HepG2 (cell line): ENCODE data around the gene MAN1A1. TPM values are rescaled to one million over a fixed set of nuclear protein-coding genes. Genes with fewer than 3 reads are reported as not detected.

Experiments
- ATRX ChIP-seq: sonication (generic); formaldehyde crosslinking; IDR thresholded peaks from 2 replicates; pipeline ENCODE4 v1.4.0; 2020; ENCODE audit warnings: missing genetic modification reagents, borderline replicate concordance
- CREBL2 ChIP-seq: sonication (generic); formaldehyde crosslinking; IDR thresholded peaks from 2 replicates; pipeline ENCODE4 v1.8.1; 2023; ENCODE audit warnings: missing genetic modification reagents, mild to moderate bottlenecking, borderline replicate concordance
- E2F1 ChIP-seq: sonication (generic); formaldehyde crosslinking; IDR thresholded peaks from 2 replicates; pipeline ENCODE4 v1.5.0; 2020; ENCODE audit warnings: missing genetic modification reagents
- FOXA1 ChIP-seq, 2 experiments: fragments of 450-650 bp in 1 of 2; sonication (generic) in 1 of 2; formaldehyde crosslinking in 1 of 2; IDR thresholded peaks; 2 replicates each; pipeline versions ENCODE4 v1.4.0 to v1.6.1; 2016 to 2020; ENCODE audit warnings: missing genetic modification reagents in 1 of 2
- FOXP1 ChIP-seq, 2 experiments: fragments of 450-650 bp in 1 of 2; IDR thresholded peaks; 2 replicates each; pipeline ENCODE4 v1.6.1; 2017 to 2018; ENCODE audit warnings: antibody characterized with exemption in 1 of 2
- HMG20B ChIP-seq: conservative IDR thresholded peaks from 2 replicates; pipeline ENCODE4 v1.6.1; 2016; ENCODE audit warnings: missing genetic modification reagents, missing compliant biosample characterization
- KMT2B ChIP-seq: IDR thresholded peaks from 2 replicates; pipeline ENCODE4 v1.6.1; 2016; ENCODE audit warnings: missing genetic modification reagents, missing compliant biosample characterization
- LCORL ChIP-seq, 2 experiments: fragments of 450-650 bp in 1 of 2; sonication (generic) in 1 of 2; formaldehyde crosslinking in 1 of 2; IDR thresholded peaks; 2 replicates each; pipeline versions ENCODE4 v1.5.0 to v1.6.1; 2017 to 2020; ENCODE audit warnings: antibody characterized with exemption in 1 of 2, missing genetic modification reagents in 1 of 2
- MED13 ChIP-seq: sonication (generic); formaldehyde crosslinking; IDR thresholded peaks from 2 replicates; pipeline ENCODE4 v1.5.0; 2020; ENCODE audit warnings: missing genetic modification reagents
- SP5 ChIP-seq: IDR thresholded peaks from 2 replicates; pipeline ENCODE4 v1.6.1; 2016; ENCODE audit warnings: low read depth, borderline replicate concordance
- ZFX ChIP-seq: sonication (generic); formaldehyde crosslinking; IDR thresholded peaks from 2 replicates; pipeline ENCODE4 v1.4.0; 2020; ENCODE audit warnings: mild to moderate bottlenecking, low read depth, missing genetic modification reagents, moderate library complexity
- ZNF224 ChIP-seq: sonication (generic); formaldehyde crosslinking; IDR thresholded peaks from 2 replicates; pipeline ENCODE4 v1.5.0; 2020; ENCODE audit warnings: mild to moderate bottlenecking, missing genetic modification reagents
- ZNF501 ChIP-seq: sonication (generic); formaldehyde crosslinking; IDR thresholded peaks from 2 replicates; pipeline ENCODE4 v1.5.1; 2020; ENCODE audit warnings: mild to moderate bottlenecking, moderate library complexity, missing genetic modification reagents
- ZNF792 ChIP-seq: IDR thresholded peaks from 2 replicates; pipeline ENCODE4 v1.6.1; 2016
- ZSCAN21 ChIP-seq: sonication (generic); formaldehyde crosslinking; IDR thresholded peaks from 2 replicates; pipeline ENCODE4 v1.8.0; 2022; ENCODE audit warnings: mild to moderate bottlenecking, missing genetic modification reagents, moderate library complexity, borderline replicate concordance
- ZZZ3 ChIP-seq: sonication (generic); formaldehyde crosslinking; IDR thresholded peaks from 2 replicates; pipeline ENCODE4 v1.4.0; 2020; ENCODE audit warnings: missing genetic modification reagents, mild to moderate bottlenecking, borderline replicate concordance
- polyA plus RNA-seq, 8 experiments: library from polyadenylated mRNA; depleted of rRNA in 3 of 8; stranded (reverse) in 7 of 8; unstranded in 1 of 8; fragments of >200 nt; fragmentation: Illumina TruSeq in 4 of 8; extraction: Trizol in 4 of 8; gene quantifications; 2 replicates each; pipeline versions ENCODE4 v1.2.1 to v1.2.3, GENCODE V29; 2011 to 2016; ENCODE audit warnings: low read depth in 4 of 8, missing spikeins in 1 of 8, mixed read lengths in 1 of 8; ENCODE audit not compliant: insufficient read depth in 1 of 8
- total RNA-seq, 5 experiments: library from RNA; depleted of rRNA; stranded (reverse); fragments of >200 nt; fragmentation: Illumina TruSeq; extraction: Trizol; gene quantifications; 2 replicates each; pipeline ENCODE4 v1.2.3, GENCODE V29; 2016; ENCODE audit warnings: low read depth in 1 of 5
- TF ChIP-seq, protein P1 (sequence below): sonication (generic); formaldehyde crosslinking; IDR thresholded peaks from one replicate; pipeline ENCODE4 v1.5.1; 2020; ENCODE audit warnings: mild to moderate bottlenecking, missing genetic modification reagents; ENCODE audit errors: not compliant biosample characterization
- TF ChIP-seq, protein P2 (sequence below): sonication (generic); formaldehyde crosslinking; IDR thresholded peaks from 2 replicates; pipeline ENCODE4 v1.5.1; 2020; ENCODE audit warnings: mild to moderate bottlenecking, missing genetic modification reagents, borderline replicate concordance

Gene MAN1A1
- total and polyA plus RNA-seq, 2 of the 13 experiments (the other 11 are each of a cell fraction or from before 2014, with no cell fraction given) = 156 to 236 TPM

- TF ChIP-seq ZSCAN21 (no peak), ZNF501 (CRISPR knock-in tag) (no peak; the same call in none of the 2 replicates), ZFX (peak; percentile 83), SP5 (CRISPR knock-in tag) (peak; percentile 23; the same call in 1 of the 2 replicates), ZNF224 (no peak), ZZZ3 (CRISPR knock-in tag) (no peak), FOXP1 (IDR thresholded peaks at IDR 0.05) (no peak), FOXP1 (CRISPR knock-in tag; IDR thresholded peaks at IDR 0.05) (no peak), E2F1 (peak; percentile 92), CREBL2 (CRISPR knock-in tag) (no peak), FOXA1 (IDR thresholded peaks at IDR 0.05) (no peak), FOXA1 (CRISPR knock-in tag; IDR thresholded peaks at IDR 0.05) (no peak), KMT2B (CRISPR knock-in tag) (no peak), HMG20B (CRISPR knock-in tag) (0 out of 2 replicates have a peak, but pooled peaks have one; percentile 10), ATRX (CRISPR knock-in tag) (no peak), ZNF792 (no peak), MED13 (CRISPR knock-in tag) (peak; percentile 25; the same call in 1 of the 2 replicates), LCORL (IDR thresholded peaks at IDR 0.05) (no peak), LCORL (CRISPR knock-in tag; IDR thresholded peaks at IDR 0.05) (no peak)
- TF ChIP-seq, protein P1, sequence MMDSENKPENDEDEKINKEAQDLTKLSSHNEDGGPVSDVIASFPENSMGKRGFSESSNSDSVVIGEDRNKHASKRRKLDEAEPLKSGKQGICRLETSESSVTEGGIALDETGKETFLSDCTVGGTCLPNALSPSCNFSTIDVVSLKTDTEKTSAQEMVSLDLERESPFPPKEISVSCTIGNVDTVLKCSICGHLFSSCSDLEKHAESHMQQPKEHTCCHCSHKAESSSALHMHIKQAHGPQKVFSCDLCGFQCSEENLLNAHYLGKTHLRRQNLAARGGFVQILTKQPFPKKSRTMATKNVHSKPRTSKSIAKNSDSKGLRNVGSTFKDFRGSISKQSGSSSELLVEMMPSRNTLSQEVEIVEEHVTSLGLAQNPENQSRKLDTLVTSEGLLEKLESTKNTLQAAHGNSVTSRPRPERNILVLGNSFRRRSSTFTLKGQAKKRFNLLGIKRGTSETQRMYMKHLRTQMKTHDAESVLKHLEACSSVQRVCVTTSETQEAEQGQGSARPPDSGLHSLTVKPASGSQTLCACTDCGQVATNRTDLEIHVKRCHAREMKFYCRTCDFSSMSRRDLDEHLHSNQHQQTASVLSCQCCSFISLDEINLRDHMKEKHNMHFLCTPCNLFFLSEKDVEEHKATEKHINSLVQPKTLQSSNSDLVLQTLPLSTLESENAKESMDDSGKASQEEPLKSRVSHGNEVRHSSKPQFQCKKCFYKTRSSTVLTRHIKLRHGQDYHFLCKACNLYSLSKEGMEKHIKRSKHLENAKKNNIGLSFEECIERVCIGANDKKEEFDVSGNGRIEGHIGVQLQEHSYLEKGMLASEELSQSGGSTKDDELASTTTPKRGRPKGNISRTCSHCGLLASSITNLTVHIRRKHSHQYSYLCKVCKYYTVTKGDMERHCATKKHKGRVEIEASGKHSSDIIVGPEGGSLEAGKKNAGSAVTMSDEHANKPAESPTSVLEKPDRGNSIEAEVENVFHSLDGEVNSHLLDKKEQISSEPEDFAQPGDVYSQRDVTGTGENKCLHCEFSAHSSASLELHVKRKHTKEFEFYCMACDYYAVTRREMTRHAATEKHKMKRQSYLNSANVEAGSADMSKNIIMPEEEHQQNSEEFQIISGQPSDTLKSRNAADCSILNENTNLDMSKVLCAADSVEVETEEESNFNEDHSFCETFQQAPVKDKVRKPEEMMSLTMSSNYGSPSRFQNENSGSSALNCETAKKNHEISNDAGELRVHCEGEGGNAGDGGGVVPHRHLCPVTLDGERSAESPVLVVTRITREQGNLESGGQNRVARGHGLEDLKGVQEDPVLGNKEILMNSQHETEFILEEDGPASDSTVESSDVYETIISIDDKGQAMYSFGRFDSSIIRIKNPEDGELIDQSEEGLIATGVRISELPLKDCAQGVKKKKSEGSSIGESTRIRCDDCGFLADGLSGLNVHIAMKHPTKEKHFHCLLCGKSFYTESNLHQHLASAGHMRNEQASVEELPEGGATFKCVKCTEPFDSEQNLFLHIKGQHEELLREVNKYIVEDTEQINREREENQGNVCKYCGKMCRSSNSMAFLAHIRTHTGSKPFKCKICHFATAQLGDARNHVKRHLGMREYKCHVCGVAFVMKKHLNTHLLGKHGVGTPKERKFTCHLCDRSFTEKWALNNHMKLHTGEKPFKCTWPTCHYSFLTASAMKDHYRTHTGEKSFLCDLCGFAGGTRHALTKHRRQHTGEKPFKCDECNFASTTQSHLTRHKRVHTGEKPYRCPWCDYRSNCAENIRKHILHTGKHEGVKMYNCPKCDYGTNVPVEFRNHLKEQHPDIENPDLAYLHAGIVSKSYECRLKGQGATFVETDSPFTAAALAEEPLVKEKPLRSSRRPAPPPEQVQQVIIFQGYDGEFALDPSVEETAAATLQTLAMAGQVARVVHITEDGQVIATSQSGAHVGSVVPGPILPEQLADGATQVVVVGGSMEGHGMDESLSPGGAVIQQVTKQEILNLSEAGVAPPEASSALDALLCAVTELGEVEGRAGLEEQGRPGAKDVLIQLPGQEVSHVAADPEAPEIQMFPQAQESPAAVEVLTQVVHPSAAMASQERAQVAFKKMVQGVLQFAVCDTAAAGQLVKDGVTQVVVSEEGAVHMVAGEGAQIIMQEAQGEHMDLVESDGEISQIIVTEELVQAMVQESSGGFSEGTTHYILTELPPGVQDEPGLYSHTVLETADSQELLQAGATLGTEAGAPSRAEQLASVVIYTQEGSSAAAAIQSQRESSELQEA (CRISPR knock-in tag) = peak; percentile 1
- TF ChIP-seq, protein P2, sequence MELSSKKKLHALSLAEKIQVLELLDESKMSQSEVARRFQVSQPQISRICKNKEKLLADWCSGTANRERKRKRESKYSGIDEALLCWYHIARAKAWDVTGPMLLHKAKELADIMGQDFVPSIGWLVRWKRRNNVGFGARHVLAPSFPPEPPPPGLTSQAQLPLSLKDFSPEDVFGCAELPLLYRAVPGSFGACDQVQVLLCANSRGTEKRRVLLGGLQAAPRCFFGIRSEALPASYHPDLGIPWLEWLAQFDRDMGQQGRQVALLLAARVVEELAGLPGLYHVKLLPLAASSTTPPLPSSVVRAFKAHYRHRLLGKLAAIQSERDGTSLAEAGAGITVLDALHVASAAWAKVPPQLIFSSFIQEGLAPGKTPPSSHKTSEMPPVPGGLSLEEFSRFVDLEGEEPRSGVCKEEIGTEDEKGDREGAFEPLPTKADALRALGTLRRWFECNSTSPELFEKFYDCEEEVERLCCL = no peak
Observed at GRCh38 chr6:119348096-119348747, 1.3 kb downstream of the MAN1A1 start (continued).
